Keratinocyte (primary cell): ENCODE results near the gene TMEM187.

Experiments
- CTCF ChIP-seq, 3 experiments: IDR thresholded peaks in 1 of 3; conservative IDR thresholded peaks in 1 of 3; optimal IDR thresholded peaks in 1 of 3; 2 replicates in 2 of 3; 3 replicates in 1 of 3; pipeline versions ENCODE3 to v1.5.1; 2011; ENCODE audit warnings: low read length in 3 of 3, mild to moderate bottlenecking in 3 of 3, moderate library complexity in 2 of 3, control low read depth in 1 of 3, inconsistent platforms in 1 of 3; ENCODE audit not compliant: insufficient read depth in 2 of 3; ENCODE audit errors: extremely low read depth in 1 of 3
- EZH2 ChIP-seq: IDR thresholded peaks from one replicate; pipeline ENCODE4 v1.6.1; 2012; ENCODE audit warnings: inconsistent platforms, mild to moderate bottlenecking, low read length, moderate library complexity

- TF ChIP-seq CTCF (optimal IDR thresholded peaks at IDR 0.05 in 1 of 3, IDR thresholded peaks at IDR 0.05 in 1 of 3, conservative IDR thresholded peaks at IDR 0.05 in 1 of 3; ENCODE audit: extremely low read depth in 1 of 3, insufficient read depth in 2 of 3, low read length in 3 of 3) (no peak), EZH2 (no peak)
These were observed 48.1 kb downstream of the TMEM187 start for GRCh38 chrX:154020536-154021115.
